ENCODE measurements around the gene ESR1. TPM values are rescaled to one million over a fixed set of nuclear protein-coding genes. Genes with fewer than 3 reads are reported as not detected.

The ESR1 gene
- total RNA-seq, 1 experiment from 2014 or later, result not detected

GRCh38 chr6:152004896-152005295, 197.4 kb downstream of the ESR1 start:
- H3K4me3 ChIP-seq (ENCODE audit: low read depth, low read length), result no peak overlapping the region
- H3K9me3 Mint-ChIP-seq (ENCODE audit: unreplicated experiment), result no peaks in the 10 kb centered on the region
- H3K9me3 ChIP-seq, result no peaks in the 10 kb centered on the region
- TF ChIP-seq CTCF (IDR thresholded peaks at IDR 0.05; ENCODE audit: insufficient read depth in 1 of 2, low read depth in 1 of 2, low read length in 1 of 2, severe bottlenecking in 1 of 2, unreplicated experiment in 1 of 2), result no peak
- no peak for DNase-seq
- no TSS peak for BruUV-seq (replicated peaks)
- no peaks in the 10 kb centered on the region for H3K36me3 Mint-ChIP-seq (ENCODE audit: insufficient read depth, unreplicated experiment)
- CTCF ChIA-PET, result no interaction called here
- H3K27me3 ChIP-seq (replicated peaks; ENCODE audit: control insufficient read depth, insufficient read depth, low read length), result no peaks in the 10 kb centered on the region
- H3K4me3 Mint-ChIP-seq (ENCODE audit: unreplicated experiment), result no peak overlapping the region
- H3K27ac Mint-ChIP-seq (ENCODE audit: unreplicated experiment), result no peak overlapping the region
- no peaks in the 10 kb centered on the region for H3K4me1 Mint-ChIP-seq (ENCODE audit: low read depth, unreplicated experiment)
- H3K27me3 Mint-ChIP-seq (ENCODE audit: insufficient read depth, unreplicated experiment), result no peaks in the 10 kb centered on the region
- H3K36me3 ChIP-seq (ENCODE audit: control insufficient read depth, insufficient read depth, low read length), result no peaks in the 10 kb centered on the region
- POLR2A ChIA-PET, result no interaction called here
- no peaks in the 10 kb centered on the region for H3K4me1 ChIP-seq
- intact Hi-C loops (cut with micrococcal nuclease; ENCODE audit: unreplicated experiment), result no loop called here

- ChIA-PET POLR2A (no interaction called here), CTCF (no interaction called here)
- no peak overlapping the region for H3K4me3 Mint-ChIP-seq (ENCODE audit: unreplicated experiment)
- no peak for TF ChIP-seq CTCF (IDR thresholded peaks at IDR 0.05; ENCODE audit: insufficient read depth in 1 of 2, low read depth in 1 of 2, low read length in 1 of 2, severe bottlenecking in 1 of 2, unreplicated experiment in 1 of 2)
- intact Hi-C loops (cut with micrococcal nuclease; ENCODE audit: unreplicated experiment), result no loop called here
- no peaks in the 10 kb centered on the region for H3K9me3 ChIP-seq
- H3K27me3 ChIP-seq (replicated peaks; ENCODE audit: control insufficient read depth, insufficient read depth, low read length), result no peaks in the 10 kb centered on the region
- H3K36me3 Mint-ChIP-seq (ENCODE audit: insufficient read depth, unreplicated experiment), result no peaks in the 10 kb centered on the region
- H3K9me3 Mint-ChIP-seq (ENCODE audit: unreplicated experiment), result no peaks in the 10 kb centered on the region
- no peaks in the 10 kb centered on the region for H3K4me1 ChIP-seq
- no TSS peak for BruUV-seq (replicated peaks)
- H3K36me3 ChIP-seq (ENCODE audit: control insufficient read depth, insufficient read depth, low read length), result no peaks in the 10 kb centered on the region
- H3K27ac Mint-ChIP-seq (ENCODE audit: unreplicated experiment), result no peak overlapping the region
- DNase-seq, result no peak
- H3K4me3 ChIP-seq (ENCODE audit: low read depth, low read length), result no peak overlapping the region
- peaks cover 3% of the 10 kb centered on the region for H3K27me3 Mint-ChIP-seq (ENCODE audit: insufficient read depth, unreplicated experiment)
- H3K4me1 Mint-ChIP-seq (ENCODE audit: low read depth, unreplicated experiment), result no peaks in the 10 kb centered on the region
Observed at GRCh38 chr6:152008779-152009178, 201.3 kb downstream of the ESR1 start.

GRCh38 chr6:152012227-152012626, 204.7 kb downstream of the ESR1 start:
- H3K9me3 ChIP-seq, result no peaks in the 10 kb centered on the region
- H3K4me1 ChIP-seq, result no peaks in the 10 kb centered on the region
- no peak for TF ChIP-seq CTCF (IDR thresholded peaks at IDR 0.05; ENCODE audit: insufficient read depth in 1 of 2, low read depth in 1 of 2, low read length in 1 of 2, severe bottlenecking in 1 of 2, unreplicated experiment in 1 of 2)
- H3K27me3 Mint-ChIP-seq (ENCODE audit: insufficient read depth, unreplicated experiment), result peaks cover 8% of the 10 kb centered on the region
- ChIA-PET POLR2A (no interaction called here), CTCF (no interaction called here)
- BruUV-seq (replicated peaks), result no TSS peak
- no peaks in the 10 kb centered on the region for H3K27me3 ChIP-seq (replicated peaks; ENCODE audit: control insufficient read depth, insufficient read depth, low read length)
- peaks cover 10% of the 10 kb centered on the region for H3K9me3 Mint-ChIP-seq (ENCODE audit: unreplicated experiment)
- no peaks in the 10 kb centered on the region for H3K4me1 Mint-ChIP-seq (ENCODE audit: low read depth, unreplicated experiment)
- no peaks in the 10 kb centered on the region for H3K36me3 Mint-ChIP-seq (ENCODE audit: insufficient read depth, unreplicated experiment)
- no peak overlapping the region for H3K27ac Mint-ChIP-seq (ENCODE audit: unreplicated experiment)
- H3K4me3 Mint-ChIP-seq (ENCODE audit: unreplicated experiment), result no peak overlapping the region
- no peak overlapping the region for H3K4me3 ChIP-seq (ENCODE audit: low read depth, low read length)
- no peaks in the 10 kb centered on the region for H3K36me3 ChIP-seq (ENCODE audit: control insufficient read depth, insufficient read depth, low read length)
- DNase-seq, result no peak
- intact Hi-C loops (cut with micrococcal nuclease; ENCODE audit: unreplicated experiment), result no loop called here

Measured in Caco-2 (cell line).